Prostate gland (tissue), 2 donors: ENCODE measurements around the gene HTR3C. TPM values are rescaled to one million over a fixed set of nuclear protein-coding genes. Genes with fewer than 3 reads are reported as not detected.
"Not testable (repeated sequence)": the region's sequence is repeated elsewhere in the genome, so short reads cannot be mapped to it uniquely, and the experiment has no call there.

Experiments
- DNase-seq: peaks from one replicate; pipeline ENCODE4 v3.0.0-alpha.2; 2019; ENCODE audit warnings: low spot score
- H3K27ac ChIP-seq, 2 donors: fragments of 200-600 bp; sonication (generic); 2 replicates each; pipeline ENCODE4 v1.5.1; 2017 to 2019
- H3K27me3 ChIP-seq: fragments of 200-600 bp; sonication (generic); replicated peaks from 2 replicates; pipeline ENCODE4 v1.5.1; 2019; ENCODE audit not compliant: insufficient read depth
- H3K36me3 ChIP-seq, 2 donors: fragments of 200-600 bp; sonication (generic); 1 replicate in 1 of 2; 2 replicates in 1 of 2; pipeline versions ENCODE4 v1.5.1 to v1.8.1; 2017 to 2019
- H3K4me1 ChIP-seq: fragments of 200-600 bp; sonication (generic); replicated peaks from 2 replicates; pipeline ENCODE4 v1.5.1; 2019
- H3K4me3 ChIP-seq, 2 donors: fragments of 200-600 bp; sonication (generic); 2 replicates each; pipeline ENCODE4 v1.5.1; 2017 to 2019
- H3K9me3 ChIP-seq: fragments of 200-600 bp; sonication (generic); 2 replicates; pipeline ENCODE4 v1.5.1; 2017
- CTCF ChIP-seq, 4 experiments: fragments of 200-600 bp in 2 of 4; fragments of 450-650 bp in 2 of 4; sonication (generic) in 2 of 4; IDR thresholded peaks; 1 replicate in 3 of 4; 2 replicates in 1 of 4; pipeline ENCODE4 v1.5.1; 2016 to 2019; ENCODE audit warnings: antibody characterized with exemption in 4 of 4, mild to moderate bottlenecking in 2 of 4, moderate library complexity in 2 of 4
- POLR2A ChIP-seq: fragments of 450-650 bp; IDR thresholded peaks from one replicate; pipeline ENCODE4 v1.6.1; 2016; ENCODE audit warnings: antibody characterized with exemption, mild to moderate bottlenecking
- POLR2AphosphoS5 ChIP-seq: sonication (generic); formaldehyde crosslinking; IDR thresholded peaks from one replicate; pipeline ENCODE4 v1.6.1; 2017; ENCODE audit warnings: antibody characterized with exemption
- WGBS: methylation state at CpG from one replicate; pipeline ENCODE4 v1.1.5; 2018; 5-methylcytosine and 5-hydroxymethylcytosine counted together
- intact Hi-C: fragments of 100-400 bp; cut with DNase I; formaldehyde crosslinking; loops from one replicate; pipeline ENCODE4 v1.14.2; 2022
- total RNA-seq, 2 donors: library from RNA; depleted of rRNA; stranded (reverse); fragments of >200 nt; gene quantifications; one replicate each; pipeline ENCODE4 v1.1.0, GENCODE V29; 2016

Gene HTR3C
- total RNA-seq, 2 donors from 2014 or later, result 0.50 TPM; not detected in 1

- no peak overlapping the region for H3K27ac ChIP-seq
- no peak for DNase-seq
- no peak overlapping the region for H3K4me3 ChIP-seq
- H3K36me3 ChIP-seq, result no peaks in the 10 kb centered on the region
- no peaks in the 10 kb centered on the region for H3K4me1 ChIP-seq
- 74% methylated on average over 2 of the region's 2 CpGs for WGBS
- intact Hi-C loops, result no loop called here
- no peaks in the 10 kb centered on the region for H3K9me3 ChIP-seq
- TF ChIP-seq POLR2A (no peak), POLR2AphosphoS5 (no peak), CTCF (IDR thresholded peaks at IDR 0.05) (no peak)
- no peaks in the 10 kb centered on the region for H3K27me3 ChIP-seq
Observed at GRCh38 chr3:184029443-184029842, 23.4 kb upstream of the HTR3C start.

GRCh38 chr3:184030536-184030935 is 22.3 kb upstream of the HTR3C start:
- no peaks in the 10 kb centered on the region for H3K9me3 ChIP-seq
- no peaks in the 10 kb centered on the region for H3K4me1 ChIP-seq
- H3K27ac ChIP-seq, result no peak overlapping the region
- TF ChIP-seq POLR2AphosphoS5, result no peak
- no peaks in the 10 kb centered on the region for H3K36me3 ChIP-seq
- 68% methylated on average over 3 of the region's 3 CpGs for WGBS
- intact Hi-C loops, result no loop called here
- H3K27me3 ChIP-seq, result no peaks in the 10 kb centered on the region
- no peak overlapping the region for H3K4me3 ChIP-seq
- no peak for DNase-seq

- H3K36me3 ChIP-seq, result no peaks in the 10 kb centered on the region
- intact Hi-C loops, result no loop called here
- H3K9me3 ChIP-seq, result no peaks in the 10 kb centered on the region
- H3K27ac ChIP-seq, result no peak within 1 kb of the TSS
- TF ChIP-seq POLR2A (no peak), CTCF (IDR thresholded peaks at IDR 0.05) (no peak), POLR2AphosphoS5 (no peak)
- no peak for DNase-seq
- no peaks in the 10 kb centered on the region for H3K4me1 ChIP-seq
- 58% methylated on average over 4 of the region's 4 CpGs for WGBS
- no peaks in the 10 kb centered on the region for H3K27me3 ChIP-seq
- no peak within 1 kb of the TSS for H3K4me3 ChIP-seq
Observed at GRCh38 chr3:184031187-184031792, 21.6 kb upstream of the HTR3C start, which contains the start of gene HTR3D. TSS of gene HTR3D (plus strand) at chr3:184031742. CDS start at chr3:184031742, 0 bp downstream.

- Histone ChIP-seq H3K36me3 (no peaks in the 10 kb centered on the region), H3K4me3 (no peak overlapping the region), H3K27me3 (no peaks in the 10 kb centered on the region), H3K9me3 (no peaks in the 10 kb centered on the region), H3K27ac (no peak overlapping the region), H3K4me1 (no peaks in the 10 kb centered on the region)
- no peak for DNase-seq
- TF ChIP-seq CTCF (IDR thresholded peaks at IDR 0.05) (no peak), POLR2A (no peak), POLR2AphosphoS5 (no peak)
- intact Hi-C loops, result no loop called here
- 65% methylated on average over 7 of the region's 7 CpGs for WGBS
Observed at GRCh38 chr3:184037816-184038215, 15.0 kb upstream of the HTR3C start.

- 79% methylated on average over 9 of the region's 9 CpGs for WGBS
- DNase-seq, intact Hi-C loops: not testable (repeated sequence)
Observed at GRCh38 chr3:184038307-184038706, 14.5 kb upstream of the HTR3C start.

GRCh38 chr3:184039414-184039813 is 13.4 kb upstream of the HTR3C start:
- TF ChIP-seq POLR2AphosphoS5, result no peak
- TF ChIP-seq POLR2A, result no peak
- no peak for TF ChIP-seq CTCF (IDR thresholded peaks at IDR 0.05)
- Histone ChIP-seq H3K27me3 (no peaks in the 10 kb centered on the region), H3K4me3 (no peak overlapping the region), H3K36me3 (no peaks in the 10 kb centered on the region), H3K27ac (no peak overlapping the region), H3K4me1 (no peaks in the 10 kb centered on the region), H3K9me3 (no peaks in the 10 kb centered on the region)
- DNase-seq, result no peak
- intact Hi-C loops, result no loop called here
- 71% methylated on average over 5 of the region's 5 CpGs for WGBS

More at GRCh38 chr3:184038307-184038706, 14.5 kb upstream of the HTR3C start:
- H3K4me3 ChIP-seq, H3K27me3 ChIP-seq, H3K9me3 ChIP-seq, H3K27ac ChIP-seq, H3K36me3 ChIP-seq, H3K4me1 ChIP-seq: not testable (repeated sequence)
